GM21576 (cell line): ENCODE results near the gene CENPB.
"Not testable (repeated sequence)": the region's sequence is repeated elsewhere in the genome, so short reads cannot be mapped to it uniquely, and the experiment has no call there.

Experiments used
- ATAC-seq: cut with Tn5 transposase; IDR thresholded peaks from one replicate; pipeline ENCODE4 v1.9.1; 2021; ENCODE audit warnings: mild to moderate bottlenecking, moderate library complexity; ENCODE audit not compliant: unreplicated experiment

CENPB gene

DNA sequence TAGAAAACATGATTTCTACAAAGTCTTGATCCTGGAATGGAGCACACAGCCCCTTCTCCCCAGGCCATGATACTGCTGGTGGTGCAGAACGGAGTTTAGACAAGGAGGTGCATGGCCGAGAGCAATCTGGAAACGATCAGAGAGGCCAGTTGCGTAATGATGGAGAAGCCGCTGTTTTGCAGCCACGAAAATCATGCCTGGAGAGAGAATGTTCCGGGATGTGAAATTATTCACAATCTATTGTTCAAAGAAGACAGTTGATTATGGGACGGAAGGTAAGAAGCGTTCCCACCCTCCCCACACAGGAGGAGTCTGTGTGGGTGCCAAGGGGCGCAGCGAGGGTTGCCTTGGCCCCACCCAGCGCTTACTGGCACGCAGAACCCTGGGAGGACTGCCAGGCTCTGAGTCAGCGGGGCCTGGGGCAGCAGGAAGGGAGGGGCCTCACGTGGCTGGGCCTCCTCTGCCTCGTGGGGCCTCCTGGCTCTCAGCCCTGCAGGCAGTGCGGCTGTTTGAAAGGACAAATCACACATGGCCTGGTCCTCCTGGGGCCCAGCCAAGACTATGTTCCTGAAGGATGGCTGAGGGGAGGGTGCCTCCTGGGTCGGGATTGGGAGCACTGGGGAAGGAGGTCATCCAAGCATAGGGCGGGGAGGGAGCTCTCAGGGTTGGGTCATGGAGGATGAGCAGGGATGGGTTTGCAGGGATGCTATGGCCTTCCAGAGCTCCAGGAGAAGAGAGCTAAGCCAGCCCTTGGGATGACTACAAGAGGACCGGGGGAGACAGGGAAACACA lies 25.1 kb upstream of the CENPB start:
- no peak for ATAC-seq

DNA sequence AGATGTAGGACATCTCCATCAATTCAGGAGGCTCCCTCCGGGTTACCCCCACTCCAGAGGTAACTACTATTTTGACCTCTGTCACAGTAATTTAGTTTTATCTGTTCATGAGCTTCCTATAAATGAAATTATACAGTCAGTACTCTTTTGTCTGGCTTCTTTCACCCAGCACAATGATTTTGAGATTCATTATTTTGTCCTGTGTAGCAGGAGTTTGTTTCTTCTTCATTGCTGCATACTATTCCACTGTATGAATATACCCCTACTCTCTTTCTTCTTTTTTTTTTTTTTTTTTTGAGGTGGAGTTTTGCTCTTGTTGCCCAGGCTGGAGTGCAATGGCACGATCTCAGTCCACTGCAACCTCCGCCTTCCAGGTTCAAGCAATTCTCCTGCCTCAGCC lies 22.0 kb upstream of the CENPB start:
- no peak for ATAC-seq

DNA sequence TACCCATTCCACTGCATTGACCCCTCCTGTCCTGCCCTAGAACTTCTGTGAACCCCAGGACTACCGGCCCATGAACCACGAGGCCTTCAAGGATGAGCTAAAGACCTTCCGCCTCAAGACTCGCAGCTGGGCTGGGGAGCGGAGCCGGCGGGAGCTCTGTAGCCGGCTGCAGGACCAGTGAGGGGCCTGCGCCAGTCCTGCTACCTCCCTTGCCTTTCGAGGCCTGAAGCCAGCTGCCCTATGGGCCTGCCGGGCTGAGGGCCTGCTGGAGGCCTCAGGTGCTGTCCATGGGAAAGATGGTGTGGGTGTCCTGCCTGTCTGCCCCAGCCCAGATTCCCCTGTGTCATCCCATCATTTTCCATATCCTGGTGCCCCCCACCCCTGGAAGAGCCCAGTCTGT lies 18.2 kb upstream of the CENPB start:
- ATAC-seq, result no peak

DNA sequence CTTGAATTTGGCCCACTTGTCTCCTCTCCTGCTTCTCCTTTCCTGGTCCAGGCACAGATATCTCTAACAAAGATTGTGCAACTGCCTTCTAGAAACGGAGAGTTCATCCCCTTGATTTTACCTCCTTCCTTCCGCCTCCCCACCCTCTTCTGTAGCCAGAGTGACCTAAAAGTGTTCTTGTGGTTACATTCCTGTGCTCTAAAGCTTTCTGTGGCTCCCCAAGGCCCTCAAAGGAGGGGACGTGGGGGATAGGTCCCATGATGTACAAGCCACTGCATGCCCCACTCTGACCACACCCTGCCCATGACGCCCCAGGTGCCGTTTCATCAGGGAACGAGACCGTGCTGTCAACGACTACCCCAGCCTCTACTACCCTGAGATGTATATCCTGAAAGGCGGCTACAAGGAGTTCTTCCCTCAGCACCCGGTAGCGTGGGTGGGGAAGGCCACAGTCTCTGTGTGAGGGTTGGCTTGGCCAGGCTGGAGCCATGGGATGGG lies 17.8 kb upstream of the CENPB start:
- no peak for ATAC-seq

DNA sequence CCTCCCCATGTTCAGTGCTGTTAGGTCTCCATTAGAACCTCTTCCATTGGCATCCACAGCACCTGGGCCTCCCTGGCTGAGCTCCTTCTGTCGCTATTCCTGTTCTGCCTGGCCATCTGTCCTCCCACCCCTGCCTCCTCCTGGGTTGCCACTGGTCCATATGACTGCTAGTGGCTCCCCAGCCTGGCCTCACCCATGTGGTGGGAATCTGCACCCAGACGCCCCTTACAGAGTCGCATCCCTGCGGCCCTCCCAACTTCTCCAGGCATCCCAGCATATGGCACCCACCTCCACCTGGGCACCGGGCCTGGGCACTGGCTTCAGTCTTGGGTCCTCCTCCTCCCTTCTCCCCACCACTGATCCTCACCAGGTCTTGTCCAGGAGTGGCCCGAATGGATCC lies 17.3 kb upstream of the CENPB start:
- ATAC-seq, result no peak

DNA sequence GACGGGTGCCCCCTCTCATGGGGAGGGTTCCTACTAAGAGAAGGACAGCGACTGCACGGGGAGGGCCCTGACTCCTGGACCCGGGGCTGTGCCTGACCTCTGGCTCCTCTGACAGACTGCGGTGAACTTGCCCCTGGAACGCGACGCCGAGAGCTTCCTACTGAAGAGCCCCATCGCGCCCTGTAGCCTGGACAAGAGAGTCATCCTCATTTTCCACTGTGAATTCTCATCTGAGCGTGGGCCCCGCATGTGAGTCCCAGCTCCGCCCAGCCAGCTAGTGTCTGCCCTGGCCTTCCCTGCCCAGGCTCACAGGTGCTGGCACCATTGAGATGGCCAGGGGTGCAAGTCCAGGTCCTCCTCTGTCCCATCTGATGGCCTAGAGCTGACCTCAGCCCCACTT lies 16.7 kb upstream of the CENPB start:
- ATAC-seq, result no peak

DNA sequence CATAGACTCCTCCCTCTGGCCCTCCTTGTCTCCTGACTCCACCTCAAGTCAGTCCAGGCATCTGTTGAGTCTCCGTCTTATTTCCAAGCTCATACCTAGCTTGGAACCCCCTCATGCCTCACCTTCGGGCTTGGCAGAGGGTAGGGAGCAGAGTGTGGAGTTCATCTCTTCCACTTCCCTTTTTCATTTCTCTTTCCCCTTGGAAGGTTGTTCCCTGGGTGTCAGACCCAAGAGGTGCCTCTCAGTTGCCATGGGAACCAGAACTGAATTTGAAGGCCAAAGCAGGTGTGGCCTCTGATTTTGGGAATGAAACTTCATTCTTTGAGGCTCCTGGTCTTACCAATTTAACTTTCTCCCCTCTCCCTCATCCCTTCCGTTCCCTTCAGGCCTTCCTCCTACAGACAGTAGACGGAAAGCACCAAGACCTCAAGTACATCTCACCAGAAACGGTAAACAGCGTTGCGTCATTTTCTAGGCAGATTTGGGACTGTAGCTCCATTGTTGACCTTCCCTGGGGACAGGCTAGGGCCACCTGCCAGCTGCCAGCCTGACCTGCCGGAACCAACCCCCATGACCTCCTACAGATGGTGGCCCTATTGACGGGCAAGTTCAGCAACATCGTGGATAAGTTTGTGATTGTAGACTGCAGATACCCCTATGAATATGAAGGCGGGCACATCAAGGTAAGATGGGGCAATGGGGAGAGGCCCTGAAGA lies 16.1 kb upstream of the CENPB start:
- ATAC-seq, result no peak

DNA sequence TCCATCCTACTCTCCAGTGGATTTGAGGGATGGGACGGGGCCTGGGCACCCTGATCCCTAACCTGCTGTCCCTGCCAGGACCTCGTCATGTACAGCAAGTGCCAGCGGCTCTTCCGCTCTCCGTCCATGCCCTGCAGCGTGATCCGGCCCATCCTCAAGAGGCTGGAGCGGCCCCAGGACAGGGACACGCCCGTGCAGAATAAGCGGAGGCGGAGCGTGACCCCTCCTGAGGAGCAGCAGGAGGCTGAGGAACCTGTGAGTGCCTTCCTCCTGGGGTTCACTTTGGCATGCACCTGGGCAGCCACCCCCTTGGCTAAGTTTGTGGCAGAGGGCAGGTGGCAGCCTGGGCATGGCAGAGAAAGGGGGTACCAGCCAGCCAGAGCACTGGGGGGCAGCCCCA lies 15.3 kb upstream of the CENPB start:
- ATAC-seq, result no peak

DNA sequence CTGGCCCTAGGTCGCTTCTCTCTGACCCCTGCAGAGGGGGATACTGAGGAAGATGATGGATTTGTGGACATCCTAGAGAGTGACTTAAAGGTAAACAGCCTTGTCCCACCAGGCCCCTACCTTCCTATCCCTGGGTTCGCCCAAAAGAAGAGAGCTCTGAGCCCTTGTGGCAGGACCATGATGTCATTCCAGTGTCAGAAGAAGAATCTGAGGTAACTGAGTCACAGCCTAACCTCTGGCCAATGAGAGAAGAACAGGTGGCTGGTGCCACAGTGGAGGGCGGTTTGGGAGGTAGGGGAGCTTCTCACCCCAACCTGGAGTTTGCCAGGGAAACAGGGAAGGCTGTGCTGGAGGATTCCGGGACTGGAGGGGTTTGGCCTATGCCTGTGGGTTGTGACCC lies 14.8 kb upstream of the CENPB start:
- ATAC-seq, result no peak

DNA sequence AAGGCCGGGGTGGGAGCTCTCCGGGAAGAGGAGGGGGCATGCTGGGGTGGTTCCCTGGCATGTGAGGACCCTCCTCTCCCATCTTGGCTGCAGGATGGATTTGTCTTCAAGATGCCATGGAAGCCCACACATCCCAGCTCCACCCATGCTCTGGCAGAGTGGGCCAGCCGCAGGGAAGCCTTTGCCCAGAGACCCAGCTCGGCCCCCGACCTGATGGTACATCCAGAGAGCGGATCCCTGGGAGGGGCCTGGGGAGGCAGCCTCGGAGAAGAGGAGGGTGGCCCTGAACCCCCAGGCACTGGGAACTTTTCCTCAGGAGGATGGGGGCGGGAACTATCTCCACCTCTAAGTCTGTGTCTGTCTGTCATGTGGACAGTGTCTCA lies 14.3 kb upstream of the CENPB start:
- no peak for ATAC-seq

DNA sequence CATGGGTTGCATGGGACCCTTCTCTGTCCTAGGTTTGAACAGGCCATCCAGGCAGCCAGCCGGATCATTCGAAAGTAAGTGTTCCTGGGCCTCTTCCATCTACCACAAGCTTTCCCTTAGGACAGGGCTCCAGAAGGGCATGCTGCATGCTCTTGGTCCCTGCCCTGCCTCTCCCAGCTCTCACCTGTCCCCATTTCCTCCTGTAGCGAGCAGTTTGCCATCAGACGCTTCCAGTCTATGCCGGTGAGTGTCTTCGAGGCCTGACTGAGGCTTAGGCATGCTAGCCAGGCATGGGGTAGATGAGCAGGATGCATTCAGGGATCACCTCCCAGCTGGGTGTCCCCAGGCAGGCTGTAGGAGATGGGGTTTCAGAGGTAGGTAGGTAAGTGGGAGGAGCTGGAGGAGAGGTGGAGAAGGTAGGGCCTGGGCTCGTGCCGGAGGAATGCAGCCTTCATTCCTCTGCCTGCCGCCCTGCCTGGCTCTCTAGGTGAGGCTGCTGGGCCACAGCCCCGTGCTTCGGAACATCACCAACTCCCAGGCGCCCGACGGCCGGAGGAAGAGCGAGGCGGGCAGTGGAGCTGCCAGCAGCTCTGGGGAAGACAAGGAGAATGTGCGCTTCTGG lies 13.8 kb upstream of the CENPB start:
- ATAC-seq, result no peak

DNA sequence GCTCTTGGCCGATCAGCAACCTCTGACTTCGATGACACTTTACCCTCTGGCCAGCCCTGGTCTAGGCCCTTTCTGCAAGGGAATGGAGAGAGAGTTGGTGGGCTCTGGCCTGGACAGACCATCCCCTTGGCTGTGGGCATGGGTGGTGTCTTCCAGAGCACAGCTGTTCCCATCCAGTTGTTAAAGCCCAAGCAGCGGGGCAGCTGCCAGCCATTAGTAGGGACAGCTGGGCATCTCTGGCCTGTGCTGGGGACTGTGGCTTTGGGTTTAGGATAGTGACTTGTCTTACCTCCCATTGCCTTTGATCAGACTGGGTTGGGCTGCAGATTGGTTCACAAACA lies 12.3 kb upstream of the CENPB start:
- ATAC-seq, result no peak

DNA sequence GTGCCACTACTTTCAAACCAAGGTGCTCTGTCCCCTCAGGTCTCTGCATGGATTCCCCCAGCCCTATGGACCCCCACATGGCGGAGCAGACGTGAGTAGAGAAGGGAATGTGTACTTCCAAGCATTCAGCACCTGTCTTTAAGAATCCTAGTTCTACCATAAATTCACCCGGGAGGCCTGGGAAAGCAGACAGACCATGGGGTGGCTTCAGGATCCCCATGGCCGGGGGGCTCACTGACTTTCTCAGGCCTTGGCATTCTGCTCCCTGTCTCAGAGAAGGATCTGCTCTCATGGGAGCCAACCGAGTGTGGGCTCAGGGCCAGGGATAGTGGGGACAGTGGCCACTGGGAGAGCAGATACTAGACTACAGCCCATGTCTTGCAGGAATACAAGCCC lies 11.8 kb upstream of the CENPB start:
- no peak for ATAC-seq

DNA sequence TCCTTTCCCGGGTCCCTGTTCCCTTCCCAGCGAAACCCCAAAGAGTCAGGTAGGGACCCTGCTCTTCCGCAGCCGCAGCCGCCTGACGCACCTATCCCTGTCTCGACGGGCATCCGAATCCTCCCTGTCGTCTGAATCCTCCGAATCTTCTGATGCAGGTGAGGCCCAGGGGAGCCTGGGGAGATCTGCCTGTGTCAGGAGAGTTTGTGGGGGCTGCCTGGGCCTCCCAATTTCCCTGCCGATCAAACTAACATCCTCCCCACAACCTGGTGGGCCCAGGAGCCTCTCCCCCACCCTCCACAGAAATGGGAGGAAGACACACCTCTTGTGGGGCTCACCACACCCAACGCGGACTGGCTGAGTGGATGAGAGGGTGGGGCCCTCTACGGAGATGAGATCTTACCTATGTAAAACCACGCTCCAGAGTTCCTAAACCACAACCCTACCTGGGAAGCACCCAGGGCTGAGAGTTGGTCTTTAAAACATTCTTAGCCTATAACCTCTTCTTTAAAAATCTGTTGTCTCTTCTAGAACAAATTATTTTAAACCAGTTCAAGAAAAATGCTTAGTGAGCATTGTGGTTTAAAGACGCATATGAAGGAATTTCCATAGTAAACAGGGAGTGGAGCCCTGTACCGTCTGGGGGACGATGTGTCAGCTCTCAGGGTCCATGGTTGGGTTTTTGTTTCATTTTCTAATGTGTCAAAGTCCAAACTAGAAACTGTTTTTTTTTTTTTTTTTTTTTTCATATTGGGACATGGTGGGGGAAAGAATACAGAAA lies 11.2 kb upstream of the CENPB start:
- ATAC-seq, result no peak

DNA sequence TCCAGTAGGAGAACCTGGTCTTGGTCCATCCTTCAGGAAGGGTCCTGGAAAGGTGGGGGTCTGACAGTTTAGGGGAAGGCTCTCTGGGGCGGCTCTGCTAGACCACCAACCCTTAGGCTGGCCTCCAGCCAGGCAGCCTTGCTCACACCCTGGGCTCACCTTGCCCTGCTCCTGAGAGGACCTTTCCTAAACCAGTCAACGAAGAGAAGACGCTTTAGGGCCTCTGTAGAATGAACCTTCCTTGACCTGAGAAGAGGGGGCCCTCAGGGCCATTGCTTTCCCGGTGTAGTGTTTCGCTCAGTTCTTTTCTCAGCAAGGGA lies 10.6 kb upstream of the CENPB start:
- no peak for ATAC-seq

DNA sequence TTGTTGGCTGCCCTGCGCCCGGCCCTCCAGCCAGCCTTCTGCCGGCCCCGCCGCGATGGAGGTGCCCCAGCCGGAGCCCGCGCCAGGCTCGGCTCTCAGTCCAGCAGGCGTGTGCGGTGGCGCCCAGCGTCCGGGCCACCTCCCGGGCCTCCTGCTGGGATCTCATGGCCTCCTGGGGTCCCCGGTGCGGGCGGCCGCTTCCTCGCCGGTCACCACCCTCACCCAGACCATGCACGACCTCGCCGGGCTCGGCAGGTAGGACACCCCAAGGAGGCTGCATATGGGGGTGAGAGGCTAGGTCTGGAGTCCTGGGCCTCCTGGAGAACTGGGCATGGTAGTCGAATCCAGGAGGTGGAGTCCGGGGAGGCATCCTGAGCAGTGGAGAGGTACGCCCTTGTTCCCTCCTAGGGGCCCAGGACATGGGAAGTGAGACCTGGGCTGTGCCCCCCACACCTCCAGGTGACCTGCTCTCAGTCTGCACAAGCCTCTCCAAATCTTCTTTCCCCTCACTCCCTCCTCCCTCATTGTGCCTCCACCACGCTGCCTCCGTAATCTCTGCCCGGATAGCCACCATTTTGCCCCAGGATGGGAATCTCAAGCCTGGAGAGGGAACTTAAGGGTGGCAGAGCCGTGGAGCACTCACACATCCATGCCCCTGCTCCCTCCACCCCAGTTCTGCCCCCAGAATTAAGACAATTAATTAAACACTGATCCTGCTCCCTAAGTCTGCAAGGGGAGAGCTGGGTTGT lies 10.1 kb upstream of the CENPB start:
- no peak for ATAC-seq

DNA sequence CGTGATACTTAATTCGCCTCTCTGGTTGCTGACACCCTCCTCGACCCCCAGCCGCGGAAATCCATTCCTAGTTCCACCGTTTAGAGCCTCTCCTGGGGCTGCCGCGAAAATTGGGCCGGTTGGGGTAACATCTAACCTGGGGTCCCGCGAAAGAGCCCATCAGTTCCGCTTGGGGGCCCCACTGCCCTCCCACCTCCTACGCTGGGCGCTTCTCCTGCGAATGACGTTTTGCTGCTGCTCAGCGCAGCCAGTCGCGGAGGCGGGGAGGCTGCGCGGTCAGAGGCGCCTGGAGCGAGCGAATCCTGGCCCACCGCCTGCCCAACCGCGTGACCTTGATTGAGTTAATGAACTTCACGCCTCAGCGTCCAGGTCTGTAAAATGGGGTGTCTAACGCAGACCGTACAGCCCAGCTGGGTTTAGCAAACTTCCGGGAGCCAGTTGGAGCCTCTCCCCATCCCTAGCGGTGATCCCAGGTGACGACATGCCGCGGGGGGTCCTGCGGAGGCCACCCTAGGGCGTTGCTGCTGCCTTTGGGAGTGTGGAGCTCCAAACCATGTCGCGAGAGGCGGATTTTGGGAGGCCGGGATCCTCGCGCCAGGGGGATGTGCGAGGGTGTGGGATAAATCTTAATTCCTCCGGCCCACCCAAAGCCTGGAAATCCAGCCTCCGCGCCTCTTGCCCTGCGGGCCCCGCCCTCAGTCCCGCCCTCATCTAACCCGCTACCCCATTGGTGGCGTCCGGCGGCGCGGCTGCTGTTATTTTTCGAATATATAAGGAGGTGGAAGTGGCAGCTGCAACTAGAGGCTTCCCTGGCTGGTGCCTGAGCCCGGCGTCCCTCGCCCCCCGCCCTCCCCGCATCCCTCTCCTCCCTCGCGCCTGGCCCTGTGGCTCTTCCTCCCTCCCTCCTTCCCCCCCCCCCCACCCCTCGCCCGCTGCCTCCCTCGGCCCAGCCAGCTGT lies 9.2 kb upstream of the CENPB start, which contains the start of gene CDC25B:
Gene CDC25B (plus strand): TSS at position 800 of the 958 bp plus-strand sequence. CDS start 222 bp downstream, outside the sequence.
- peak; percentile 62 for ATAC-seq

DNA sequence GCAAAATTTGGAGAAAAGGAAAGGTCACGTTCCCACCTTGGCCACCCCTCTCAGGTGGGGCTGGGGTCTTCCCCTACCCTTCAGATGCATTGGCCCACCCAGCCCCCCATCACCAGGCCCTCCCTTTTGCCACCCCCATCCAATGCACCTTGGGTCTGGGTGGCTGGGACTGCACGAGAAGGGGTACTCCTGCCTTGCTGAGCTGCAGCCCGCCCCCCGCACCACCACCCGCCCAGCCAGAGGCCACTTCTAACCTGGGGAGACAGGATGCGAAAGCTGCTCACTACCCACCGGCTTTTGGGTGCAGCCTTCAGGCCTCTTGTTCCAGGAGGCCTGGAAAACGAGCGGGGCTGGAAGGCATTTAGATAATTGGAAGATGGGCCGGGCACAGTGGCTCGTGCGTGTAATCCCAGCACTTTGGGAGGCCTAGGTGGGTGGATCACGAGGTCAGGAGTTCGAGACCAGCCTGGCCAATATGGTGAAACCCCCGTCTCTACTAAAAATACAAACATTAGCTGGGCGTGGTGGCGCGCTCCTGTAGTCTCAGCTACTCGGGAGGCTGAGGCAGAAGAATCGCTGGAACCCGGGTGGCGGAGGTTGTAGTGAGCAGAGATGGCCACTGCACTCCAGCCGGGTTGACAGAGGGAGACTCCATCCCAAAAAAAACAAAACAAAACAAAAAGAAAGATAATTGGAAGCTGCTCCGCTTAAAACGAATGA lies 8.3 kb upstream of the CENPB start:
- no peak for ATAC-seq

DNA sequence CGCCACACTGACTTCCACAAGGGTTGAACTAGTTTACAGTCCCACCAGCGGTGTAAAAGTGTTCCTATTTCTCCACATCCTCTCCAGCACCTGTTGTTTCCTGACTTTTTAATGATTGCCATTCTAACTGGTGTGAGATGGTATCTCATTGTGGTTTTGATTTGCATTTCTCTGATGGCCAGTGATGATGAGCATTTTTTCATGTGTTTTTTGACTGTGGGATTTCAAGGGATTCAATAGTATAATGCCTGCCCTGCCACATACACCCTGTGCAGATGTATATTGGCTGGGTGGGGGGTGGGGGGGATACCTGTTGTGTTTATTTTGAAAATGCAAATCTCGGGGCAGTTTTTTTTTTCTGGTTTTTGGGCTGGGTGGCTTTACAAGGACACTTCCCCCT lies 7.6 kb upstream of the CENPB start:
- ATAC-seq, result not testable (repeated sequence)
